Kidney epithelial cell (primary cell): ENCODE results near the gene PRM3. TPM values are rescaled to one million over a fixed set of nuclear protein-coding genes. Genes with fewer than 3 reads are reported as not detected.

ENCODE experiments used
- DNase-seq: peaks from one replicate; pipeline ENCODE4 v3.0.0-alpha.2; 2010; ENCODE audit warnings: low read depth
- H3K27me3 ChIP-seq: 2 replicates; pipeline ENCODE4 v1.6.0; 2011; ENCODE audit warnings: low read length; ENCODE audit not compliant: control insufficient read depth, insufficient read depth
- H3K36me3 ChIP-seq: 2 replicates; pipeline ENCODE4 v1.5.1; 2011; ENCODE audit warnings: low read length; ENCODE audit not compliant: control insufficient read depth, insufficient read depth
- H3K4me3 ChIP-seq: 2 replicates; pipeline ENCODE4 v1.5.1; 2011; ENCODE audit warnings: low read depth, mild to moderate bottlenecking, control low read depth, low read length
- CTCF ChIP-seq: IDR thresholded peaks from 2 replicates; pipeline ENCODE4 v1.5.1; 2011; ENCODE audit warnings: mild to moderate bottlenecking, moderate library complexity, low read length, control low read depth, inconsistent platforms; ENCODE audit not compliant: insufficient read depth, poor library complexity, severe bottlenecking
- total RNA-seq: library from RNA; depleted of rRNA; stranded (reverse); fragments of >200 nt; gene quantifications from 2 replicates; pipeline ENCODE4 v1.2.3, GENCODE V29; 2015

PRM3 gene
- total RNA-seq, 1 donor from 2014 or later, result not detected

- no peak for TF ChIP-seq CTCF
- Histone ChIP-seq H3K4me3 (no peak overlapping the region), H3K27me3 (peaks cover 3% of the 10 kb centered on the region), H3K36me3 (no peaks in the 10 kb centered on the region)
- DNase-seq, result no peak
These were observed 945 bp downstream of the PRM3 start for GRCh38 chr16:11272484-11272883.

GRCh38 chr16:11271610-11272009 is 1.8 kb downstream of the PRM3 start:
- Histone ChIP-seq H3K27me3 (peaks cover 4% of the 10 kb centered on the region), H3K36me3 (no peaks in the 10 kb centered on the region), H3K4me3 (no peak overlapping the region)
- no peak for DNase-seq
- no peak for TF ChIP-seq CTCF

- Histone ChIP-seq H3K36me3 (no peaks in the 10 kb centered on the region), H3K27me3 (peaks cover 4% of the 10 kb centered on the region), H3K4me3 (no peak overlapping the region)
- DNase-seq, result no peak
- no peak for TF ChIP-seq CTCF
These were observed 2.7 kb downstream of the PRM3 start for GRCh38 chr16:11270602-11271162.

GRCh38 chr16:11268921-11269375 is 4.5 kb downstream of the PRM3 start, which contains the start of gene TNP2:
TSS of gene TNP2 (minus strand) at chr16:11269325. CDS start at chr16:11269262, 63 bp downstream.
- Histone ChIP-seq H3K4me3 (no peak within 1 kb of the TSS), H3K36me3 (no peaks in the 10 kb centered on the region), H3K27me3 (peaks cover 4% of the 10 kb centered on the region)
- no peak for DNase-seq
- no peak for TF ChIP-seq CTCF

GRCh38 chr16:11265124-11265523 is 8.3 kb downstream of the PRM3 start:
- TF ChIP-seq CTCF, result no peak
- H3K27me3 ChIP-seq, result peaks cover 4% of the 10 kb centered on the region

GRCh38 chr16:11264155-11264832 is 9.1 kb downstream of the PRM3 start:
- Histone ChIP-seq H3K36me3 (no peaks in the 10 kb centered on the region), H3K4me3 (no peak overlapping the region), H3K27me3 (peaks cover 2% of the 10 kb centered on the region)
- no peak for TF ChIP-seq CTCF
- DNase-seq, result no peak

More at GRCh38 chr16:11265124-11265523, 8.3 kb downstream of the PRM3 start:
- no peak for DNase-seq
- Histone ChIP-seq H3K36me3 (no peaks in the 10 kb centered on the region), H3K4me3 (no peak overlapping the region)
